HG03342 (cell line): Measurements from ENCODE around the gene MBD5.

Experiments used
- ATAC-seq: cut with Tn5 transposase; IDR thresholded peaks from one replicate; pipeline ENCODE4 v1.9.1; 2021; ENCODE audit warnings: mild to moderate bottlenecking, moderate library complexity; ENCODE audit not compliant: unreplicated experiment

The MBD5 gene

GRCh38 chr2:148022882-148023281, 2.0 kb downstream of the MBD5 start:
- ATAC-seq, result no peak

GRCh38 chr2:148023861-148024260, 3.0 kb downstream of the MBD5 start:
- peak; percentile 32 for ATAC-seq

GRCh38 chr2:148026573-148026972, 5.7 kb downstream of the MBD5 start:
- ATAC-seq, result no peak

GRCh38 chr2:148027822-148028221, 6.9 kb downstream of the MBD5 start:
- no peak for ATAC-seq

- ATAC-seq, result no peak
Measured at GRCh38 chr2:148028781-148029180, 7.9 kb downstream of the MBD5 start.

- no peak for ATAC-seq
Measured at GRCh38 chr2:148031152-148031551, 10.3 kb downstream of the MBD5 start.

- ATAC-seq, result no peak
Measured at GRCh38 chr2:148032215-148032614, 11.3 kb downstream of the MBD5 start.

GRCh38 chr2:148039783-148040182, 18.9 kb downstream of the MBD5 start:
- no peak for ATAC-seq

GRCh38 chr2:148042219-148042618, 21.3 kb downstream of the MBD5 start:
- peak; percentile 92 for ATAC-seq

GRCh38 chr2:148044322-148044721, 23.4 kb downstream of the MBD5 start:
- no peak for ATAC-seq

GRCh38 chr2:148046802-148047201, 25.9 kb downstream of the MBD5 start:
- ATAC-seq, result no peak

GRCh38 chr2:148048475-148049221, 27.8 kb downstream of the MBD5 start:
- peak; percentile 64 for ATAC-seq

- ATAC-seq, result no peak
Measured at GRCh38 chr2:148049284-148049683, 28.4 kb downstream of the MBD5 start.

- no peak for ATAC-seq
Measured at GRCh38 chr2:148052687-148053086, 31.8 kb downstream of the MBD5 start.

GRCh38 chr2:148058641-148059040, 37.8 kb downstream of the MBD5 start:
- ATAC-seq, result no peak

- no peak for ATAC-seq
Measured at GRCh38 chr2:148063633-148064032, 42.7 kb downstream of the MBD5 start.

GRCh38 chr2:148065936-148066335, 45.0 kb downstream of the MBD5 start:
- ATAC-seq, result no peak

GRCh38 chr2:148067801-148068200, 46.9 kb downstream of the MBD5 start:
- no peak for ATAC-seq

- no peak for ATAC-seq
Measured at GRCh38 chr2:148071351-148071750, 50.5 kb downstream of the MBD5 start.

GRCh38 chr2:148096012-148096411, 75.1 kb downstream of the MBD5 start:
- ATAC-seq, result no peak

GRCh38 chr2:148102641-148103040, 81.8 kb downstream of the MBD5 start:
- no peak for ATAC-seq

GRCh38 chr2:148103946-148104345, 83.1 kb downstream of the MBD5 start:
- no peak for ATAC-seq

- ATAC-seq, result no peak
Measured at GRCh38 chr2:148106331-148106730, 85.4 kb downstream of the MBD5 start.
